Body of pancreas (tissue), 4 donors: Measurements from ENCODE around the gene ADK. TPM values are rescaled to one million over a fixed set of nuclear protein-coding genes. Genes with fewer than 3 reads are reported as not detected.
A peak's percentile ranks its signal among the peaks of the same experiment; 100 is the strongest.

Source experiments
- ATAC-seq: fragments of 150-250 bp; one replicate; pipeline ENCODE4 v1.9.1; 2016
- DNase-seq, 4 donors: peaks; one replicate each; pipeline ENCODE4 v3.0.0-alpha.2; 2019
- H3K27ac ChIP-seq, 4 donors: fragments of 200-600 bp; sonication (generic); 1 replicate in 3 of 4; 2 replicates in 1 of 4; pipeline versions ENCODE4 v1.5.1 to v1.6.1; 2016 to 2019; ENCODE audit warnings: mild to moderate bottlenecking in 1 of 4, mixed read lengths in 1 of 4, moderate library complexity in 1 of 4
- H3K27me3 ChIP-seq, 2 donors: fragments of 200-600 bp; sonication (generic); one replicate each; pipeline ENCODE4 v1.6.0; 2016; ENCODE audit warnings: mild to moderate bottlenecking in 1 of 2
- H3K36me3 ChIP-seq, 2 donors: fragments of 200-600 bp; sonication (generic); replicated peaks in 1 of 2; 2 replicates each; pipeline ENCODE4 v1.5.1; 2016; ENCODE audit warnings: low read depth in 2 of 2; ENCODE audit not compliant: insufficient read depth in 1 of 2
- H3K4me1 ChIP-seq: fragments of 200-600 bp; sonication (generic); one replicate; pipeline ENCODE4 v1.6.0; 2016
- H3K4me3 ChIP-seq, 2 donors: fragments of 200-600 bp; sonication (generic); 1 replicate in 1 of 2; 2 replicates in 1 of 2; pipeline ENCODE4 v1.5.1; 2016 to 2019
- H3K9me3 ChIP-seq, 3 donors: fragments of 200-600 bp; sonication (generic); 1 replicate in 2 of 3; 2 replicates in 1 of 3; pipeline ENCODE4 v1.5.1; 2016
- CTCF ChIP-seq, 7 experiments: fragments of 450-650 bp in 4 of 7; fragments of 200-600 bp in 3 of 7; sonication (generic) in 3 of 7; IDR thresholded peaks; one replicate each; pipeline ENCODE4 v1.5.1; 2016 to 2019; ENCODE audit warnings: antibody characterized with exemption in 7 of 7
- POLR2A ChIP-seq, 3 donors: fragments of 450-650 bp; IDR thresholded peaks; one replicate each; pipeline ENCODE4 v1.6.1; 2016; ENCODE audit warnings: antibody characterized with exemption in 3 of 3, mild to moderate bottlenecking in 2 of 3
- WGBS, 2 donors: methylation state at CpG; one replicate each; pipeline ENCODE4 v1.1.5; 2017; 5-methylcytosine and 5-hydroxymethylcytosine counted together
- intact Hi-C: fragments of 100-400 bp; cut with DNase I; formaldehyde crosslinking; loops from one replicate; pipeline ENCODE4 v1.15.1; 2023
- total RNA-seq, 2 donors: library from RNA; depleted of rRNA; stranded (reverse); fragments of >200 nt; gene quantifications; one replicate each; pipeline ENCODE4 v1.1.0, GENCODE V29; 2016

The ADK gene
- total RNA-seq, 2 donors from 2014 or later = 12.9 to 18.7 TPM

DNA sequence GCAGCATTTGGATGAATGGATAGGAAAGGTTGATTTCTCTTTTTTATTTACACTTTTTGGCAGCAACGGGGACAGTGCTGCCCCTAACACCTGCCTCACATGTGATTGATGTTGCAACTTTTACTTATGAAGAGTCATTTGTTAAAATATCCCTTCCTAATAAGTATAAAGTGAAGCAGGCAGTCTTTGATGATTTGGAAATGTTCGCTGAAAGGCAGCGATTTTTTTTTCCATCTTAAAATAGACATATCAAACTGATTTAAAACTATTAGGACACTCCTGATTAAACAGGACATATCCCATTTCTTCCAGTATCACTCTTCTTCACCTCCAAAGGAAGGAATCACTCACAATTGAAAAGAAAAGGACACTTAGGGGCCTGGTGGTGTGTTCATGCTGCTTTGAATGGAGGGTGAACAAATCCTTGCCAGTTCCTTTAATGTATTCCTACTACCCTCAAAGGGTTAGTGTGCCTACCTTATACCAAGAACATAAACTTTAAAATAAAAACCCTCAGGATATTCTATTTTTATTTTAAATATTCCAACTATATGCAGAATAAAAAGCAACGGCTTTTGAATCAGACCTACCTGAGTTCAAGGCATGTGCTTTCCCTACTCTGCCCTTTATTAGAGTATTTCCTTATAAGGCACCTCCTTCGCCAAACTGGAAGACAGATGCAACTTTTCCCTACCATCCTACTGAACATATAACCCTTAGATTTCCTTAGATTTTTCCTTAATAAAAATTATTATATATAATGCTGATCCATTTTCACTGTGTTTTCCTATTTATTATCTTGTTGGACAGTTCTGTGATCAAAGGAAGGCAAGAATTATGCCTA, 1.1 kb downstream of the ADK start:
- H3K4me1 ChIP-seq = peaks cover 40% of the 10 kb centered on the region
- 8 to 9% methylated on average over 5 of the region's 5 CpGs for WGBS, 2 donors
- TF ChIP-seq POLR2A (IDR thresholded peaks at IDR 0.05) (no peak), CTCF (IDR thresholded peaks at IDR 0.05) (no peak)

GRCh38 chr10:74153123-74153522, 2.1 kb downstream of the ADK start:
- ATAC-seq (no peak), DNase-seq (peak in 1 of 4 donors; percentile 29)
- no peak for TF ChIP-seq POLR2A (IDR thresholded peaks at IDR 0.05)
- TF ChIP-seq CTCF (IDR thresholded peaks at IDR 0.05) = peak in 6 of 7 experiments; percentile 13 to 66 (median 52)
- no peak overlapping the region for H3K4me3 ChIP-seq
- H3K27me3 ChIP-seq = no peaks in the 10 kb centered on the region
- H3K9me3 ChIP-seq = no peaks in the 10 kb centered on the region
- peaks cover 40% of the 10 kb centered on the region for H3K4me1 ChIP-seq
- WGBS, 2 donors = 41 to 45% methylated on average over 4 of the region's 4 CpGs
- peak overlapping the region in 3 of 4 donors; percentile 88 to 98 (median 94) for H3K27ac ChIP-seq
- intact Hi-C loops = no loop called here
- H3K36me3 ChIP-seq = no peaks in the 10 kb centered on the region

More for the DNA sequence above, 1.1 kb downstream of the ADK start:
- intact Hi-C loops = no loop called here
- Histone ChIP-seq H3K9me3 (no peaks in the 10 kb centered on the region), H3K27me3 (no peaks in the 10 kb centered on the region), H3K27ac (peak overlapping the region in 3 of 4 donors; percentile 88 to 98 (median 94)), H3K36me3 (no peaks in the 10 kb centered on the region), H3K4me3 (peak overlapping the region; percentile 59 to 75)
- no peak for ATAC-seq
- no peak for DNase-seq

DNA sequence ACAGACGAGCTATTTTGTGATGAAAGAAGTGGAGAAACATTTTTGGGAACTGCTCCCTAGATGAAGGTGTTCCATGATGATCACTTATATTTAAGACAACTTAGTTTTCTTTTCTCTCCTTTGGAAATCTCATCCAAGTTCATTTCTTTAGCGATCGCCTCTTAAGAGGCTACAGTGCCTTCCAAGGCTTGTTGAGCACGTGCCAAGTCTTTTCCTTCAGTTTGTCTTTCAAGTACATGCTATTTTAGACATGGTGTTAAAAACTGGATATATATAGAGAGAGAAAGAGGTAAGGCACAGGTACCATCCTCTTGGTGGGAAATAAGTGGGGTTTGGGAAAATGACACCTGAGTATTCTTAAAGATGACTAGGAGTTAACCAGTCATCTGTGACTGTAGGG, 2.7 kb downstream of the ADK start:
- DNase-seq = no peak
- no peaks in the 10 kb centered on the region for H3K27me3 ChIP-seq
- 73 to 79% methylated on average over 4 of the region's 4 CpGs for WGBS, 2 donors
- H3K9me3 ChIP-seq = no peaks in the 10 kb centered on the region
- peak overlapping the region in 2 of 4 donors; percentile 37 to 94 for H3K27ac ChIP-seq
- no peak overlapping the region for H3K4me3 ChIP-seq
- peaks cover 40% of the 10 kb centered on the region for H3K4me1 ChIP-seq
- TF ChIP-seq CTCF (IDR thresholded peaks at IDR 0.05) = no peak
- no peak for TF ChIP-seq POLR2A (IDR thresholded peaks at IDR 0.05)
- intact Hi-C loops = no loop called here
- no peaks in the 10 kb centered on the region for H3K36me3 ChIP-seq
- ATAC-seq = no peak

- H3K9me3 ChIP-seq = no peaks in the 10 kb centered on the region
- H3K4me1 ChIP-seq = peaks cover 29% of the 10 kb centered on the region
- H3K27me3 ChIP-seq = no peaks in the 10 kb centered on the region
- TF ChIP-seq POLR2A (IDR thresholded peaks at IDR 0.05) = no peak
- TF ChIP-seq CTCF (IDR thresholded peaks at IDR 0.05) = no peak
- peak in 2 of 4 donors; percentile 20 to 30 for DNase-seq
- no peaks in the 10 kb centered on the region for H3K36me3 ChIP-seq
- WGBS, 2 donors = 31 to 32% methylated on average over 2 of the region's 2 CpGs
- intact Hi-C loops = no loop called here
- H3K4me3 ChIP-seq = no peak overlapping the region
- no peak for ATAC-seq
- no peak overlapping the region for H3K27ac ChIP-seq
These were observed 5.9 kb downstream of the ADK start for GRCh38 chr10:74156919-74157289.

DNA sequence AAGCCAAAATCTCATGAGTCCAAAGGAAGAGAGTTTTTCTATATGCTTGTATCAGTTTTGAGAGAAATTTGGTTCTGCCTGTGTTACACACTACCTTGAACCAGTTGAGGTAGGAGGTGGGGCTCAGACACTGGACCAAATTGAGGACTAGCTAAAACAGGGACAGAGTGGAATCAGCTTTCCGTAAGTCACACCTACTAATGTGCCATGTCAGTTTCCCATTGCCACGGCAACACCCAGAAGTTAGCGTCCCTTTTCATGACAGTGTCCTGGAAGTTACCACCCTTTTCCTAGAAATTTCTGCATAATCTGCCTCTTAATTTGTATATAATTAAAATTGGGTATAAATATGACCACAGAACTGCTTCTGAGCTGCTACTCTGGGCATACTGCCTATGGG, 9.0 kb downstream of the ADK start:
- 87 to 95% methylated on average over 3 of the region's 3 CpGs for WGBS, 2 donors
- Histone ChIP-seq H3K9me3 (no peaks in the 10 kb centered on the region), H3K27ac (no peak overlapping the region), H3K4me3 (no peak overlapping the region), H3K27me3 (no peaks in the 10 kb centered on the region), H3K4me1 (peaks cover 10% of the 10 kb centered on the region), H3K36me3 (no peaks in the 10 kb centered on the region)
- ATAC-seq (no peak), DNase-seq (no peak)
- no peak for TF ChIP-seq CTCF (IDR thresholded peaks at IDR 0.05)
- no peak for TF ChIP-seq POLR2A (IDR thresholded peaks at IDR 0.05)
- intact Hi-C loops = no loop called here
